Thyroid gland (tissue), 4 donors: ENCODE results near the gene CPA3.

Experiments used
- CTCF ChIP-seq, 6 experiments: fragments of 200-600 bp in 3 of 6; fragments of 450-650 bp in 3 of 6; sonication (generic) in 3 of 6; IDR thresholded peaks; one replicate each; pipeline ENCODE4 v1.5.1; 2016 to 2019; ENCODE audit warnings: antibody characterized with exemption in 6 of 6, mild to moderate bottlenecking in 2 of 6, inconsistent platforms in 1 of 6, moderate library complexity in 1 of 6
- POLR2A ChIP-seq, 2 donors: fragments of 450-650 bp; IDR thresholded peaks; one replicate each; pipeline ENCODE4 v1.6.1; 2017; ENCODE audit warnings: antibody characterized with exemption in 2 of 2, mild to moderate bottlenecking in 2 of 2, moderate library complexity in 1 of 2

- TF ChIP-seq POLR2A (IDR thresholded peaks at IDR 0.05): no peak
- no peak for TF ChIP-seq CTCF (IDR thresholded peaks at IDR 0.05)
Observed at GRCh38 chr3:148816427-148816826, 48.7 kb upstream of the CPA3 start.
